HepG2 (cell line): ENCODE results near the gene TIMM44. TPM values are rescaled to one million over a fixed set of nuclear protein-coding genes. Genes with fewer than 3 reads are reported as not detected.

ENCODE experiments used
- EZH2 ChIP-seq: conservative IDR thresholded peaks from 2 replicates; pipeline ENCODE4 v1.6.1; 2012; ENCODE audit warnings: mild to moderate bottlenecking, low read depth, low read length, moderate library complexity
- KDM3A ChIP-seq: IDR thresholded peaks from 2 replicates; pipeline ENCODE4 v1.6.1; 2018; ENCODE audit warnings: low read depth, missing compliant biosample characterization
- KLF12 ChIP-seq: sonication (generic); formaldehyde crosslinking; IDR thresholded peaks from 2 replicates; pipeline ENCODE4 v1.4.0; 2020; ENCODE audit warnings: missing genetic modification reagents, borderline replicate concordance
- PHF8 ChIP-seq: sonication (generic); formaldehyde crosslinking; IDR thresholded peaks from 2 replicates; pipeline ENCODE4 v1.5.0; 2020; ENCODE audit warnings: missing genetic modification reagents
- POLR2AphosphoS5 ChIP-seq: IDR thresholded peaks from 2 replicates; pipeline ENCODE4 v1.6.1; 2012; ENCODE audit warnings: low read depth, low read length
- REXO4 ChIP-seq: sonication (generic); formaldehyde crosslinking; IDR thresholded peaks from 2 replicates; pipeline ENCODE4 v1.8.0; 2022; ENCODE audit warnings: missing genetic modification reagents, mild to moderate bottlenecking, borderline replicate concordance
- SETDB1 ChIP-seq: sonication (generic); formaldehyde crosslinking; IDR thresholded peaks from 2 replicates; pipeline ENCODE4 v1.5.1; 2020; ENCODE audit warnings: missing genetic modification reagents, mild to moderate bottlenecking, borderline replicate concordance
- SP1 ChIP-seq, 2 experiments: fragments of 450-650 bp in 1 of 2; sonication (generic) in 1 of 2; formaldehyde crosslinking in 1 of 2; IDR thresholded peaks; 2 replicates each; pipeline versions ENCODE4 v1.4.0 to v1.6.1; 2016 to 2020; ENCODE audit warnings: missing genetic modification reagents in 1 of 2
- TAF15 ChIP-seq: fragments of 200-400 bp; formaldehyde crosslinking; IDR thresholded peaks from one replicate; pipeline ENCODE4 v1.6.1; 2018; ENCODE audit warnings: mild to moderate bottlenecking, low read depth, low read length; ENCODE audit not compliant: poor library complexity, severe bottlenecking
- TCF12 ChIP-seq, 2 experiments: fragments of 450-650 bp in 1 of 2; sonication (generic) in 1 of 2; formaldehyde crosslinking in 1 of 2; IDR thresholded peaks; 2 replicates each; pipeline versions ENCODE4 v1.6.1 to v1.8.0; 2017 to 2022; ENCODE audit warnings: antibody characterized with exemption in 1 of 2, mild to moderate bottlenecking in 1 of 2, missing genetic modification reagents in 1 of 2, moderate library complexity in 1 of 2
- ZC3H13 ChIP-seq: sonication (generic); formaldehyde crosslinking; IDR thresholded peaks from 2 replicates; pipeline ENCODE4 v1.8.1; 2023; ENCODE audit warnings: mild to moderate bottlenecking, missing genetic modification reagents, moderate library complexity
- ZKSCAN1 ChIP-seq: fragments of 150-350 bp; IDR thresholded peaks from 2 replicates; pipeline ENCODE4 v1.6.1; 2014; ENCODE audit warnings: low read length
- ZNF331 ChIP-seq: sonication (generic); formaldehyde crosslinking; IDR thresholded peaks from 2 replicates; pipeline ENCODE4 v1.4.0; 2020; ENCODE audit warnings: missing genetic modification reagents
- ZNF441 ChIP-seq: sonication (generic); formaldehyde crosslinking; IDR thresholded peaks from 2 replicates; pipeline ENCODE4 v1.7.0; 2021; ENCODE audit warnings: missing genetic modification reagents, borderline replicate concordance
- ZNF451 ChIP-seq: sonication (generic); formaldehyde crosslinking; IDR thresholded peaks from 2 replicates; pipeline ENCODE4 v1.5.0; 2020; ENCODE audit warnings: mild to moderate bottlenecking, missing genetic modification reagents
- ZNF569 ChIP-seq: sonication (generic); formaldehyde crosslinking; IDR thresholded peaks from 2 replicates; pipeline ENCODE4 v1.5.0; 2020; ENCODE audit warnings: mild to moderate bottlenecking, missing genetic modification reagents, moderate library complexity, borderline replicate concordance
- ZNF616 ChIP-seq: sonication (generic); formaldehyde crosslinking; IDR thresholded peaks from 2 replicates; pipeline ENCODE4 v1.5.0; 2020; ENCODE audit warnings: low read depth, mild to moderate bottlenecking, missing genetic modification reagents
- ZNF703 ChIP-seq: sonication (generic); formaldehyde crosslinking; IDR thresholded peaks from 2 replicates; pipeline ENCODE4 v1.5.1; 2020; ENCODE audit warnings: missing genetic modification reagents, mild to moderate bottlenecking, moderate library complexity, borderline replicate concordance
- polyA plus RNA-seq, 8 experiments: library from polyadenylated mRNA; depleted of rRNA in 3 of 8; stranded (reverse) in 7 of 8; unstranded in 1 of 8; fragments of >200 nt; fragmentation: Illumina TruSeq in 4 of 8; extraction: Trizol in 4 of 8; gene quantifications; 2 replicates each; pipeline versions ENCODE4 v1.2.1 to v1.2.3, GENCODE V29; 2011 to 2016; ENCODE audit warnings: low read depth in 4 of 8, missing spikeins in 1 of 8, mixed read lengths in 1 of 8; ENCODE audit not compliant: insufficient read depth in 1 of 8
- total RNA-seq, 5 experiments: library from RNA; depleted of rRNA; stranded (reverse); fragments of >200 nt; fragmentation: Illumina TruSeq; extraction: Trizol; gene quantifications; 2 replicates each; pipeline ENCODE4 v1.2.3, GENCODE V29; 2016; ENCODE audit warnings: low read depth in 1 of 5
- TF ChIP-seq, protein P1 (sequence below): sonication (generic); formaldehyde crosslinking; IDR thresholded peaks from 2 replicates; pipeline ENCODE4 v1.8.0; 2023; ENCODE audit warnings: mild to moderate bottlenecking, missing genetic modification reagents
- TF ChIP-seq, protein P2 (sequence below): sonication (generic); formaldehyde crosslinking; IDR thresholded peaks from 2 replicates; pipeline ENCODE4 v1.8.0; 2022; ENCODE audit warnings: missing genetic modification reagents, mild to moderate bottlenecking, moderate library complexity, borderline replicate concordance
- TF ChIP-seq, protein P3 (sequence below), 2 experiments: sonication (generic) in 1 of 2; formaldehyde crosslinking in 1 of 2; IDR thresholded peaks; 2 replicates each; pipeline versions ENCODE4 v1.4.0 to v1.6.1; 2016 to 2020; ENCODE audit warnings: borderline replicate concordance in 1 of 2, low read depth in 1 of 2, mild to moderate bottlenecking in 1 of 2, missing genetic modification reagents in 1 of 2

TIMM44 gene
- total and polyA plus RNA-seq, 2 of the 13 experiments (the other 11 are each of a cell fraction or from before 2014, with no cell fraction given) = 42.9 to 72.6 TPM

DNA sequence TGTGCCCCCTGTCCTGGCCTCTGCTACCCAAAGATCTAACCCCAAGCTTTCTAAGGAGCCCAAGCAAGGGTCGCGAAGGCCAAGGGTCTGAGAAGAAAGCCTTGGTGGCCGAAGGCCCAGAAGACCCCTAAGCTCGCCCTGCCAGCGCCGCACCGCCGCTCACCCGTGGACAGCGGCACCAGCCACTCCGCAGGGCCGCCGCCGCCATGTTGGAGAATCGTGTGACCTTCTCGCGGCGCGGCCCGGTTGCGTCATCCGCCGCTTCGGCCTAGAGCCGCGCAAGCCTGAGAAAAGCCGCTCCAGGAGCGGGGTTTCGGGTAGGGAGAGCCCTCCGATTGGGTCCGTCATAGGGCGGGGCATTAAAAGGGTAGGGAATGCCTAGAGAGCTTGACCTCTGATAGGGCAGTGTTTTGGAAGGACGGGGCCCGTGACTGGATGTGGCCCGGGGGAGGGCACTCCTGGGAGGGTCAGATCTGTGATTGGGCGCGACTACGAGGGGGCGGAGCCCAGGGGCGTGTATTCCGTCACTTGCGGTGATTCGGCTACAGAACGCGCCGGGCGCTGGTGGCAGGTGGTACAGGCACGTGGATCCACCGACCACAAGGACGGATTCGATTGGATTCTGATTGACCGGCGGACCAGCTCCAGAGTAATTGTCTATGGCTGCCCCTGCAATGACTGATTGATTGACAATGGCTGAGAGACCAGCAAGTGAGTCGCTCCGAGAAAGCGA, at the start of gene TIMM44 (continued):
- TF ChIP-seq KDM3A (peak; percentile 85), ZNF703 (CRISPR knock-in tag) (no peak), ZNF331 (CRISPR knock-in tag) (0 out of 2 replicates have a peak, but pooled peaks have one; percentile 79), EZH2 (no peak), SETDB1 (CRISPR knock-in tag) (no peak), ZNF451 (0 out of 2 replicates have a peak, but pooled peaks have one; percentile 32), POLR2AphosphoS5 (peak; percentile 91), ZKSCAN1 (no peak), ZNF616 (CRISPR knock-in tag) (0 out of 2 replicates have a peak, but pooled peaks have one; percentile 37), ZNF441 (peak; percentile 74; the same call in 1 of the 2 replicates), PHF8 (CRISPR knock-in tag) (peak; percentile 97), ZNF569 (CRISPR knock-in tag) (no peak), SP1 (IDR thresholded peaks at IDR 0.05) (0 out of 2 replicates have a peak, but pooled peaks have one; percentile 14), SP1 (CRISPR knock-in tag; IDR thresholded peaks at IDR 0.05) (peak; percentile 84), ZC3H13 (CRISPR knock-in tag) (peak; percentile 50; the same call in 1 of the 2 replicates), TCF12 (IDR thresholded peaks at IDR 0.05) (no peak), TCF12 (CRISPR knock-in tag; IDR thresholded peaks at IDR 0.05) (no peak), KLF12 (CRISPR knock-in tag) (no peak; the same call in none of the 2 replicates), REXO4 (CRISPR knock-in tag) (no peak), TAF15 (peak; percentile 45)
- TF ChIP-seq, protein P1, sequence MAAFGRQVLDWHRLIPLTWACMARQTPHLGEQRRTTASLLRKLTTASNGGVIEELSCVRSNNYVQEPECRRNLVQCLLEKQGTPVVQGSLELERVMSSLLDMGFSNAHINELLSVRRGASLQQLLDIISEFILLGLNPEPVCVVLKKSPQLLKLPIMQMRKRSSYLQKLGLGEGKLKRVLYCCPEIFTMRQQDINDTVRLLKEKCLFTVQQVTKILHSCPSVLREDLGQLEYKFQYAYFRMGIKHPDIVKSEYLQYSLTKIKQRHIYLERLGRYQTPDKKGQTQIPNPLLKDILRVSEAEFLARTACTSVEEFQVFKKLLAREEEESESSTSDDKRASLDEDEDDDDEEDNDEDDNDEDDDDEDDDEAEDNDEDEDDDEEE (CRISPR knock-in tag) = peak; percentile 21; the same call in 1 of the 2 replicates
- TF ChIP-seq, protein P2, sequence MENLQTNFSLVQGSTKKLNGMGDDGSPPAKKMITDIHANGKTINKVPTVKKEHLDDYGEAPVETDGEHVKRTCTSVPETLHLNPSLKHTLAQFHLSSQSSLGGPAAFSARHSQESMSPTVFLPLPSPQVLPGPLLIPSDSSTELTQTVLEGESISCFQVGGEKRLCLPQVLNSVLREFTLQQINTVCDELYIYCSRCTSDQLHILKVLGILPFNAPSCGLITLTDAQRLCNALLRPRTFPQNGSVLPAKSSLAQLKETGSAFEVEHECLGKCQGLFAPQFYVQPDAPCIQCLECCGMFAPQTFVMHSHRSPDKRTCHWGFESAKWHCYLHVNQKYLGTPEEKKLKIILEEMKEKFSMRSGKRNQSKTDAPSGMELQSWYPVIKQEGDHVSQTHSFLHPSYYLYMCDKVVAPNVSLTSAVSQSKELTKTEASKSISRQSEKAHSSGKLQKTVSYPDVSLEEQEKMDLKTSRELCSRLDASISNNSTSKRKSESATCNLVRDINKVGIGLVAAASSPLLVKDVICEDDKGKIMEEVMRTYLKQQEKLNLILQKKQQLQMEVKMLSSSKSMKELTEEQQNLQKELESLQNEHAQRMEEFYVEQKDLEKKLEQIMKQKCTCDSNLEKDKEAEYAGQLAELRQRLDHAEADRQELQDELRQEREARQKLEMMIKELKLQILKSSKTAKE = no peak
- TF ChIP-seq, protein P3, sequence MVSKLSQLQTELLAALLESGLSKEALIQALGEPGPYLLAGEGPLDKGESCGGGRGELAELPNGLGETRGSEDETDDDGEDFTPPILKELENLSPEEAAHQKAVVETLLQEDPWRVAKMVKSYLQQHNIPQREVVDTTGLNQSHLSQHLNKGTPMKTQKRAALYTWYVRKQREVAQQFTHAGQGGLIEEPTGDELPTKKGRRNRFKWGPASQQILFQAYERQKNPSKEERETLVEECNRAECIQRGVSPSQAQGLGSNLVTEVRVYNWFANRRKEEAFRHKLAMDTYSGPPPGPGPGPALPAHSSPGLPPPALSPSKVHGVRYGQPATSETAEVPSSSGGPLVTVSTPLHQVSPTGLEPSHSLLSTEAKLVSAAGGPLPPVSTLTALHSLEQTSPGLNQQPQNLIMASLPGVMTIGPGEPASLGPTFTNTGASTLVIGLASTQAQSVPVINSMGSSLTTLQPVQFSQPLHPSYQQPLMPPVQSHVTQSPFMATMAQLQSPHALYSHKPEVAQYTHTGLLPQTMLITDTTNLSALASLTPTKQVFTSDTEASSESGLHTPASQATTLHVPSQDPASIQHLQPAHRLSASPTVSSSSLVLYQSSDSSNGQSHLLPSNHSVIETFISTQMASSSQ (IDR thresholded peaks at IDR 0.05; ENCODE audit: low read depth) = no peak
- TF ChIP-seq, protein P3 (CRISPR knock-in tag; IDR thresholded peaks at IDR 0.05; ENCODE audit: borderline replicate concordance) = no peak; the same call in 1 of the 2 replicates
